DMS79 treated with DMSO at 0.1 percent for 48 hours (cell line): ENCODE measurements around the gene SCN2A.
"Not testable (repeated sequence)": the region's sequence is repeated elsewhere in the genome, so short reads cannot be mapped to it uniquely, and the experiment has no call there.

Experiments
- DNase-seq: peaks from one replicate; lab custom pipeline; 2025; lab: John Stamatoyannopoulos, UW

The SCN2A gene

DNA sequence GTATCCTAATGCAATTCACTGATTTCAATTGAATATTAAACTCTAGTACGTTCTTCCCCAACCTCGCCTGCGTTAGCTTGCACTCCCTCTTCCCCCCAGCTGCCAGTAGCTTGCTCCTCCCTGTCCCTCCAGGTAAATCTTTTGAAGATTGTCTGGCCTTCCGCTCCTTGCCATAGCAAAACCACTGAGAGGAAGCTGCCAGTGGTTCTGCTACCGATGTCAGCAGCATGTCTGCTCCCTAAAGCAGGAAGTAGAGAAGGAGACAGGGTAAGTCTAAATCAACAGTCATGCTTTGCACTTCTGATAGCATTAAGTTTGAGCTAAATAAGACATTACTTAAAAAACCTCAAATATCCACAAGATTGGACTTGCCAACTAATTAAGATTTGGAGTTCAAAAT is 89.1 kb downstream of the SCN2A start:
- DNase-seq, result no peak

DNA sequence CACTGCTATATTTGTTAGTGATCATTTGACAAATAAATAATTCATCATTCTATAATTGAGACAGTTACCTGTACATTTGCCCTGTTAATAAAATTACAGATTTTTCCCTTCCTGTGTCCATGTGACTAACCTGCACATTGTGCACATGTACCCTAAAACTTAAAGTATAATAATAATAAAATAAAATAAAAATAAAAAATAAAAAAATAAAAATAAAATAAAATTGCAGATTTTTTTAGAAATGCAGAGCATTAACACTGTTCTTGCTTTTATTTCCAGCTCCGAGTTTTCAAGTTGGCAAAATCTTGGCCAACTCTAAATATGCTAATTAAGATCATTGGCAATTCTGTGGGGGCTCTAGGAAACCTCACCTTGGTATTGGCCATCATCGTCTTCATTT is 105.1 kb downstream of the SCN2A start:
- DNase-seq, result not testable (repeated sequence)

DNA sequence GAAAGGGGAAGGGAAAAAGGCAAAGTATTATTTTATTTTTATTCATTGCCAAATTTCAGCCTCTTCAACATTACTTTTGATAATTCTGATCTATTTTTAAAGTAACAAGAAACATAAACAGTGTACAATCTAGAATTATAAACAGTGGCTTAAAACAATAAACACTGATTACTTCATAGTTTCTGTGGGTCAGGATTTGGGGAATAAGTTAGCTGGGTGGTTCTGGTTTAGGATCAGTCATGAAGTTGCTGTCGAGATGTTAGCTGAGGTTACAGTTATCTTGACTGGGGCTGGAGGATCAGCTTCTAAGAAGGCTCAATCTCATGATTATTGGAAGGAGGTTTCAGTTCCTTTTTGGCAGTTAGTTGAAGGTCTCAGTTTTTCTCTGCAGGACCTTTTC is 109.2 kb downstream of the SCN2A start:
- DNase-seq, result no peak

DNA sequence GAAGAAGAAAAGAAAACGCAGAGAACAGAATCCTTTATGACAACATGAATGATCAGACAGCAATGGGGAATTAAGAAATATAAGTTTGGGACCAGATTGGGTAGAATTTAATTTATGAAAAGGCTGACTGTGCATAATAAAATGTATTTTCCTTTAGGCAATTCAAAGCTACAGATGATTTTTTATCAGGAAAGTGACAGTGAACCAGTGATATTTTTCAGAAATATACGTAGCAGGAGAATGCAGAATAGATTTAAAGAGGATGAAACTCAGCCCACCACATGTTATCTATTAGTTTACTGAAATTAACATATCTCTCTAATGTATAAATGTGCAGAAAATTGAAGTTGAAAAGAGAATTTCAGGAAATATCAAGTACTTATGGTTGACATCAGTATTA is 110.0 kb downstream of the SCN2A start:
- no peak for DNase-seq

DNA sequence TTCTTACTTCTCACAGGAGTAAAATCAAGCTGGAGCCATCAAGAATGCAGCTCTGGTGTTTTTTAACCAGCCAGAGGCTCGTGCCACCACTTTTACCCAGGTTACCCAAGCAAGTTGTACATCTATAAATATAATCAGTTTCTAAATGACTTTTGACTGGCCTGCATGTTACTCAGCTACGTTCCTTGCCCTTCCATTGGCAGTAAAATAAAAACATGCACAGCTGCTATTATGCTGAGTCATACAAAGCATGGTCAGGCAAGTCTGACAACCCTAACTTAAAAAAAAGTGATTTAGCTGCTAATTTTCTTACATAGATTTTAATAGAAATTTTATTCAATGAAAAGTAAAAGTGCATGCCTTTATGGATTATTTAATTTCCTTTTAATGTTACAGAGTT is 118.5 kb downstream of the SCN2A start:
- no peak for DNase-seq

DNA sequence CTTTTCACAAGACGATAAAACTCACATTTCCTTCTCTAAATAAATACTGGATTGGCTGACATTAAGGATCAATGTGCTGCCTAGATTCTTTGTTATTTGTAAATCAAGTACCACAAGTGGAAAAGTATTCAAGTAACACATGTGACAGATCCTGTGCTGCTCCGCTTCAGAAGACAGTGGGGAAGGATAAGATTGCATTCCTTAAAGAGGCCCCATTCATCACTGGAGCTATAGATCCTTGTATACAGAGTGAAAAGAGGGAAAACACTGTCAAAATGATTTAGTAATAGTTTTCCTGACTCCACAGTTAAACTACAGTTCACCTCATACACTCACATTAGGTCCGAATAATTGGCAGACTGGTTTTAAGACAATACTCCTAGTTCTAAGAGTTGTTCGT is 122.3 kb downstream of the SCN2A start:
- no peak for DNase-seq

DNA sequence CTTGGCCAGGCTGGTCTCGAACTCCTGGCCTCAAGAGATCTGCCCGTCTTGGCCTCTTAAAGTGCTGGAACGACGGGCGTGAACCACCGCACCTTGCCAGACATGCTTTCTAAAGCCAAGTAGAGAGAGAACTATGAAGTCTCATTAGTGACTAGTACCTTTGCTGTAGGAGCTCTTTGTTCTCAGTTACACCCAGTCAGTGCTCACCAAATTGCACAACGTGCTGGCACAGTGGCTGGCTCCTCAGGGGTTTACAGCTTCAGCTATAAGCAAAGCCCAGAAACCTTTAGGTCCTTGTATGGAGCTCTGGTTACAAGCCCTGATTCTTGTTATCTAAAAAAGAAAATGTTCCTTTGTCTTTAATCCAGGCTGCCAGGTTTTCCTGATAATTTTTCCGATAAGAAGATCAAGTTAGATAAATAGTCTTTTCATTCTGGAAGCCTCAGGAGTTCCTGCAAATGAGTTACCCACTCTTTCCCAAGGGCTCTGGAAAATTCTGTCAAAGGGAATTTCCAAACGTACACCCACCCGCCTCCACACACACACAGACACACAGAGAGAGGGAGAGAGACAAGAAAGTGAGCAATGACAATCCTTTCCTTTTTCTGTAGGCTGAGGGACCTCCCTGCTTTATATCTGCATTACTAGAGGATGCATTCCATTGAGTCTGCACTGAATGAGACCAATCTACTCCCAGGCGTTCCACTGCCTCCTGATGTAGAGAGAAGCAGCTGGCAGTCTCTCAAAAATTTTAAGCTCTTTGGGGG is 130.1 kb downstream of the SCN2A start:
- no peak for DNase-seq

DNA sequence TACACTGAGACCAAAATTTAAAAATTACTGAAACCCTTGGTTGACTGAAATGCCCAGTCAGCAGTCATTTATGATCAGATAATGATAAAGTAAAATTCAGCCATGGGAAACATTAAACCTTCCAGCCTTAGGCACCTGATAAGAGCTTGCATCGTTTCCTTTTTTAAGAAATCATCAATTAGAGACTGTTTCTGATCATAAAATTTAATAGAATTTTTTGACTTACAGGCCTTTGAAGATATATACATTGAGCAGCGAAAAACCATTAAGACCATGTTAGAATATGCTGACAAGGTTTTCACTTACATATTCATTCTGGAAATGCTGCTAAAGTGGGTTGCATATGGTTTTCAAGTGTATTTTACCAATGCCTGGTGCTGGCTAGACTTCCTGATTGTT is 130.7 kb downstream of the SCN2A start:
- DNase-seq, result no peak

DNA sequence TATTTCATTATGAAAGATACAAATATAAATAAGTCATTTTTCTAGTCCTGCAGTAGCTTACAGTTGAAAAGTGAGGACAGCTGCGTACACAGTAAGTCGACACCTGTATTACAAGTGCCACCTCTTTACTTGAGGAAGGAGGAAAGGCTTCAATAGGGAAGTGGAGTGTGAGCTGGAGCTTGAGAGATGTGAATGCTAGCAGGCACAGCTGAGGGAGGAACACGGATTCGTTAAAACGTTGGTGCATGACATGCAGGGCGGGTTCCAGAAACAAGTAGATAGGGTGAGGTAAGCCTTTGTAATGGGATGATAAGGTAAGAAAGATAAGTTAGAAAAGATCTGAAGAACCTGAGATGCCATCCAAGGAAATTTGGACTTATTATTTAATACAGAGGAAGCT is 132.1 kb downstream of the SCN2A start:
- peak; percentile 95 for DNase-seq

DNA sequence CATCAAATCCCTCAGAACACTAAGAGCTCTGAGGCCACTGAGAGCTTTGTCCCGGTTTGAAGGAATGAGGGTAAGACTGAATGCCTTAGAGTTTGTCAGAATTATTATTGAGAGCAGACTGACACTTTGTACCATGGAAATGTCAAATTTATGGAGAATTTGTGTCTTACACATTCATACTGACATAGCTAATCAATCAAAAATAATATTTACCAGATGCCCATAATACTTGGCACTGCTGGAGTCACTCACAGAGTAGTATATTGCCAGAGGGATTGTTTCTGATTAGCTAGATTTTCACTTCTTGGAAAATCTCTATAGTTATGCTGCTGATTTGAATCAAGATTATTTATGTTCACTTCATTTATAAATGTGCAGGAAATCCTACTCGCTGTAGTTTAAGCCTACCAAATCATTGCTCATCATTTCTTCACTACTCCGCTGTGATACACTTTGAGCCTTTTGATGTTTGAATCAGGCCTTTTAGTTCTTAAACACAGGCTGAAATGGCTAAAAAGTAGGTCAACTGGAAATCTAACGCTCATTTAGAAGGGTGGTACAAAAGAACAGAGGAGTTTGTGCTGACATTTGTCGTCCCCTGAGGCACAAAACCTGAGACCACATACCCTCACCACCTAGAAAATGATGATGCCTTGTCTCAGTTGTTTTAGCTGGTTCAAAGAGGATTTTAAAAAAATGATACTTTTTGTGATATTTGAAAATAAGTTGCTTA is 134.2 kb downstream of the SCN2A start:
- DNase-seq, result no peak

- peak; percentile 72 for DNase-seq
Measured at GRCh38 chr2:165376571-165376975, 137.4 kb downstream of the SCN2A start.

DNA sequence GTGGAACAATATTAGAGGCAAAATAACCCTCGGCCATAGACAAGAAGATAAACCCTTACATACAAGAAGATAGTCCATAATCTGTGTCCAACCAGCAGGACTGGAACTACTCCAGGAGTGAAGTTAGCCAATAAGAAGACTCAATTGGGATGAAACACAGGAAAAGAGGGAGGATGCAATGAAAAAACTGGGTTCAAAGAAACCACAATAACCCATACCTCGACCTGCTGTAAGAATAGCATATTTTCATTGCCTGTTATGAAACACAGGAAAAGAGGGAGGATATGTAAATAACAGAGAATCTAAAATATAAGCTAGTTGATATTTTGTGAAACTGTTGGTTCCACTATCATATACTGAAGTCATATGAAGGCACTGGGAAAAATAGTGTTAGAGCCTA is 143.1 kb downstream of the SCN2A start:
- DNase-seq, result no peak

DNA sequence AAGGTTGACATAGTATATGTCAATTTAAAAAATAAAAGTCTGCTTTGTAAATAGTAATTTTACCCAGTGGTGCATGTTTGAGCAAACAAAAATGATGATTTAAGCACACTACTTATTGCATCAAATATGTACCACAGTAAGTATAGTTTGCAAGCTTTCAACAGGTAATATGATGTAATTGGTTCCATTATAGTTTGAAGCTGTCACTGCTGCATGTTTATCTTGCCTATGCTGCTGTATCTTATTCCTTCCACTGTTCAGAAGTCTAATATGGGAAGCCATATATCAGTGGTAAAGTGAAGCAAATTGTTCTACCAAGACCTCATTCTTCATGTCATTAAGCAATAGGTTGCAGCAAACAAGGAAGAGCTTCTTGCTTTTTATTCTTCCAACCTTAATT is 151.7 kb downstream of the SCN2A start:
- DNase-seq, result no peak

GRCh38 chr2:165391791-165392190 is 152.6 kb downstream of the SCN2A start:
- no peak for DNase-seq

DNA sequence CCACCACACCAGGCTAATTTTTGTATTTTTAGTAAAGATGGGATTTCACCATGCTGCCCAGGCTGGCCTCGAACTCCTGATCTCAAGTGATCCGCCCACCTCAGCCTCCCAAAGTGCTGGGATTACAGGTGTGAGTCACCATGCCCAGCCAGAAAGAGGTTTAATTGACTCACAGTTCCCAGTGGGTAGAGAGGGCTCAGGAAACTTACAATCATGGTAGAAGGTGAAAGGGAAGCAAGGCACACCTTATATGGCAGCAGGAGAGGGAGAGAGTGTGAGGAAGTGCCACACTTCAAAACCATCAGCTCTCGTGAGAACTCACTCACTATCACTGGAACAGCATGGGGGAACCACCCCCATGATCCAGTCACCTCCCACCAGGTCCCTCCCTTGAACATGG is 159.4 kb downstream of the SCN2A start:
- not testable (repeated sequence) for DNase-seq

GRCh38 chr2:165401285-165401852 is 162.2 kb downstream of the SCN2A start:
- peak; percentile 47 for DNase-seq

DNA sequence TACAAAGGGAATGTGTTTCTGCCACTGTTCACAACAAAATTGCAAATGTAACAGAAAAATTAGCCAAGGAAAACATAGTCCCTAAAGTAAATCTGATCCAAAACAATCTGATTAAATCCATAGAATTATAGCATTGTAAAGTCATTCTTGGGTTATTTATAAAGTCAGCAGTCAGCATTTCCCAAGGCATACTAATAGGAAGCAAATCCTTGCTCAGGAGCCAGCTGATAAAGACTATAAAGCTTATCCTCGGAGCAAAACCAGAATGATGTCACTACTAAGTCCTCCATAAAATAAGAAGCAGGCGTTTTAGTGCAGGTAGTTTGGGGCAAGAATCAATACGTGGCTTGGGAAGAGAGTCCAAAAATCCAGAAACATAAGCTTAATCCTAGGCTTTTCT is 162.9 kb downstream of the SCN2A start:
- DNase-seq, result no peak

DNA sequence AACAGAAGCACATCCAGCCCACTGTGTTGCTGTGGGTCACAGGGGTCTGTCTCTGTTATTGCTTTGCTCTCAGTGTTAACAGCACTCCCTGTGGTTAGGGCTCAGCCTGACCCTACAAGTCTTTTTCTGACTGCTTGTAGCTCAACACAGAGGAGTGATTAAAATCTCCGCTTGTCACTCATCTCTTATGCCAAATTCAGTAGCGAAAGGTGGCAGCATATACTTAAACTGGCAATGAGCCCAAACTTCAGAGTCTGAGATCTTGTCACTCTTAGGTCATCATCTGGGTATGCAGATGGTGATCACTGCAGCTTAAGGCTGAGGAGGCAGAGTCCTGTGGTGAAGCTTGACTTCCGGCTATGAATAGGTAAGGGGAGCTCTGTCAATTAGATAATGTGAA is 167.0 kb downstream of the SCN2A start:
- DNase-seq, result no peak

DNA sequence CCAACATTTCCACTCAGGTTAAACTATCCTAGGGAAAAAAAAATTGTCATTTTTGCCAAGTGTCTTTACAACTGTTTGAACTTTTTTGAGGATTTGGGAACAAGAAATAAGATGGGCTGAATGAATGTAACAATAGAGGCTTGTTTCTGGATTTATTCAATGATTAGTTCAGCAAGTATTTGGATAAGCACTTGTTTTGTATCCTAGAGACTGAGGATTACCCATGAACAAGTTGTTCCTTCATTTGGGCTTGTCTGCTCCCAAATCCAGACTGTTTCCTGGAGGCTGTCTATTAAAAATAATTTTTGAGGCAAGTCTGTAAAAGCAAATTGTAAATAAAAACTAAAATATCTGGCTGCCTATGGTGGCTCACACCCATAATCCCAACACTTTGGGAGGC is 168.3 kb downstream of the SCN2A start:
- DNase-seq, result no peak

GRCh38 chr2:165408186-165408585 is 169.0 kb downstream of the SCN2A start:
- DNase-seq, result peak; percentile 32

DNA sequence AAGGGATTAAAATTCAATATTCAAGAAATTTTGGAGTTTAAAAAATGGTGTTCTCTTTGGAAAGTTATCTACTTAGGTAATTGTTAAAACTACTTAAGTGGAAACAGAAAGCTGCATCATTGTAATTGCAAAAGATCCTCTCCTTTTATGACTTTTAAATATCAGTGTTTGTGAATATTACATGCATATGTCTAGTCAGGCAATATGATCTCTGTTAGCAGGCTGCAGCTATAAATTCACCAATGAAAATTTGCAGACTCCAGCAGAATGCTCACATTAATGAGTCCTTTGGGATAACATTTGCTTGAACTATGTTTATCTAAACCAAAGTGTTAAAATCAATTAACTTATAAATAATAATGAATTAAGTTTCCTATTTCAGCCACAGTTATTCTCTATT is 171.1 kb downstream of the SCN2A start:
- peak; percentile 3 for DNase-seq

DNA sequence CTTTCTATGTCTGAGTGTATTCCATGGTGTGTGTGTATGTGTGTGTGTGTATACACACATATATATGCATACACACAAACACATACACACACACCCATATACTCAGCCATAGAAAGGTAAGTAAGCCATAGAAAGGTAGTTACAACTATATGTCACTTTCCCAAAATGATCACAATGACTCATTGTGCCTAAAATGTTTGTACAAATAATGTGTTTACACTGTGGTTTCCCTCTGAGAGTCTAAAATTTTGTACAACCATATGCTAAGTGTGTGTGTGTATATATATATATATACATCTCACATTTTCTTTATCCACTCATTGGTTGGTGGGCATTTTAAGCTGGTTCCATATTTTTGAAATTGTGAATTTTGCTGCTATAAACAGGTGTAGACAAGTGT is 175.0 kb downstream of the SCN2A start:
- DNase-seq, result no peak

GRCh38 chr2:165417009-165417408 is 177.8 kb downstream of the SCN2A start:
- DNase-seq, result no peak
